Fibroblast of pulmonary artery (primary cell): ENCODE results near the gene PMPCA.

Experiments used
- DNase-seq: peaks from one replicate; pipeline ENCODE4 v3.0.0-alpha.2; 2010; ENCODE audit warnings: low read depth
- H3K4me3 ChIP-seq: replicated peaks from 2 replicates; pipeline ENCODE4 v1.5.1; 2011; ENCODE audit warnings: low read depth, mild to moderate bottlenecking, control low read depth, low read length, moderate library complexity
- CTCF ChIP-seq: IDR thresholded peaks from 2 replicates; pipeline ENCODE4 v1.5.1; 2011; ENCODE audit warnings: mild to moderate bottlenecking, control low read depth, low read length, inconsistent platforms; ENCODE audit errors: missing control alignments

Gene PMPCA

DNA sequence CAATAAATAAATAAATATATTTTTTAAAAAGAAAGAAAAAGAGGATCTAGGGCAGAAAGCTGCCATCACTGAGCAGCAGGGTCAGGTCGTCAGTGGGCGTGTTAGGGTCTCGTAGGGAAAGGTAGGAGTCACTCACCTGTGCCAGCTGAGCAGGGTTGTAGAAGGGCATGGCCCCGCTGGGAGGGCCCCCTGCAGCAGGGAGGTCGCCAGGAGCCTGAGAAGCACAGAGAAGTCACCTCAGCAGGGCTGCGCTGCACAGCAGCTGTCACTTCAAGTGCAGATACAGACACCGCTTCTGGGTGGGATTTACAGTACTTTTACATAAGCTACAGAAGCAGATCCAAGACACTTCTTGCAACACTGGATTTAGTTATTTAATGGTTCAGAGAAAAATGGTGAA lies 33.2 kb downstream of the PMPCA start:
- no peak overlapping the region for H3K4me3 ChIP-seq
- no peak for DNase-seq
- no peak for TF ChIP-seq CTCF

- no peak for TF ChIP-seq CTCF
- no peak for DNase-seq
- no peak overlapping the region for H3K4me3 ChIP-seq
Observed at GRCh38 chr9:136444102-136444501, 33.6 kb downstream of the PMPCA start.

GRCh38 chr9:136445799-136446198 lies 35.3 kb downstream of the PMPCA start:
- H3K4me3 ChIP-seq, result no peak overlapping the region
- no peak for TF ChIP-seq CTCF
- DNase-seq, result no peak

- no peak for TF ChIP-seq CTCF
- DNase-seq, result no peak
- no peak overlapping the region for H3K4me3 ChIP-seq
Observed at GRCh38 chr9:136447173-136447778, 36.8 kb downstream of the PMPCA start.

DNA sequence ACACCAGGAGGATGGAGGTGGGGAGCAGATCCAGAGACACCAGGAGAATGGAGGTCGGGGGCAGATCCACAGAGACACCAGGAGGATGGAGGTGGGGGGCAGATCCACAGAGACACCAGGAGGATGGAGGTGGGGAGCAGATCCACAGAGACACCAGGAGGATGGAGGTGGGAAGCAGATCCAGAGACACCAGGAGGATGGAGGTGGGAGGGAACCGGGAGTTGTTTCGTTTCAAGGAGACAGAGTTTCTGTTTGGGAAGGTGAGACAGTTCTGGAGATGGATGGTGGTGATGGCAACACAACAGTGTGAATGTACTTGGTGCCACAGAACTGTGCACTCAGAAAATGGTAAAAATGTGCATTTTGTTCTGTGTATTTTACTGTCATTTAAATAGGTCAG lies 38.2 kb downstream of the PMPCA start:
- H3K4me3 ChIP-seq, result no peak overlapping the region
- TF ChIP-seq CTCF, result no peak
- DNase-seq, result no peak

DNA sequence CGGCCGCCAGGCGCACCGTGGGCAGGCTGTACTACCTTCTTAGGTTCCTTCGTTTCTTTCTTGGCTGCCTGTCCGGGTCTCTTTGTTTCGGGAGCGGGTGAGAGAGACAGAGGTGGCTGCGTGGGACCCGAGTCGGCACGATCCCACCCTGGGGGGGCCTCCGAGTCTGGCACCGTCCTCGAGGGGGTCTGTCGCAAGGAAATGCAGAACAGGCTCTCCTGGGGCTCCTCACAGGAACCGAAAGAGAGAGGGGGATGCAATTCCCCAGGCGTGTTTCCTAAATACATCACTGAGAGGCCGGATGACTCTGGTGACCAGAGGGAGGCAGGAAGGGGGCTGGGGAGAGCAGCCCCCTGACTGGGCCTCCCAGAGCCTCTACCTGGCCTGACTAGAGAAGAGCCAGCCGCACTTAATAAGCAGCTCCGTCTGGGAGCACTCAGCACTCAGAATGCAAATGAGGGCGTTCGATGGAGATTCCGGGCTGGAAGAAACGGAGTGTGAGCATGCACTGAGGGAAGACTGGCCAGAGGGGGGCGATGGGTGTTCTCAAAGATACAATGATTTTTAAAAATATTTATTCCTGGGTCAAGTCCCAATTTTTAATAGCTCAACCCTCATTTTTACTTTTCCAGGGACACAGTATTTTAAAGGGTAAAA lies 40.9 kb downstream of the PMPCA start:
- H3K4me3 ChIP-seq, result no peak overlapping the region
- no peak for TF ChIP-seq CTCF
- DNase-seq, result no peak

DNA sequence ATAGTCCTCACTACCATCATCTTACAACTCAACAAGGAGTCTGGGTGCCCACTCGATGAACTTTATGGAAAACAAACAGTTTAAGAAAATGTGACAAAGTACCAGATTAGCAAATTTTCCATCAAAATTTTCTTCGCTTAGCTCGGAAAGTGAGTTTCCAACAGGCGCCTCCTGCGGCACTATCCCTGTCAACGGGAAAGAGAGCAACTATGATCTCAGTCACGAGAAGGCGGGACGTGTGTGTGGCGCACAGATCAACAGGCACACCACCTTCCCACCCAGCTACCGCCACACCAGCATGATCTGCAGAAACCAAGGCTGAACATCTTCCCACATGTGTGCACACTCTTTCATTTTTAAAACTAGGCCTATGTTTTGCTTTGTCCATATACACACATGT lies 42.9 kb downstream of the PMPCA start:
- H3K4me3 ChIP-seq, result no peak overlapping the region
- no peak for DNase-seq
- TF ChIP-seq CTCF, result no peak
